HL-60/S4 (cell line): ENCODE data around the gene NATD1.

Experiments used
- in situ Hi-C: fragments of 300-500 bp; cut with MboI; formaldehyde crosslinking; loops from 2 replicates; pipeline ENCODE4 v1.14.3; 2022; ENCODE audit warnings: low sequenced_read_pairs

Gene NATD1

DNA sequence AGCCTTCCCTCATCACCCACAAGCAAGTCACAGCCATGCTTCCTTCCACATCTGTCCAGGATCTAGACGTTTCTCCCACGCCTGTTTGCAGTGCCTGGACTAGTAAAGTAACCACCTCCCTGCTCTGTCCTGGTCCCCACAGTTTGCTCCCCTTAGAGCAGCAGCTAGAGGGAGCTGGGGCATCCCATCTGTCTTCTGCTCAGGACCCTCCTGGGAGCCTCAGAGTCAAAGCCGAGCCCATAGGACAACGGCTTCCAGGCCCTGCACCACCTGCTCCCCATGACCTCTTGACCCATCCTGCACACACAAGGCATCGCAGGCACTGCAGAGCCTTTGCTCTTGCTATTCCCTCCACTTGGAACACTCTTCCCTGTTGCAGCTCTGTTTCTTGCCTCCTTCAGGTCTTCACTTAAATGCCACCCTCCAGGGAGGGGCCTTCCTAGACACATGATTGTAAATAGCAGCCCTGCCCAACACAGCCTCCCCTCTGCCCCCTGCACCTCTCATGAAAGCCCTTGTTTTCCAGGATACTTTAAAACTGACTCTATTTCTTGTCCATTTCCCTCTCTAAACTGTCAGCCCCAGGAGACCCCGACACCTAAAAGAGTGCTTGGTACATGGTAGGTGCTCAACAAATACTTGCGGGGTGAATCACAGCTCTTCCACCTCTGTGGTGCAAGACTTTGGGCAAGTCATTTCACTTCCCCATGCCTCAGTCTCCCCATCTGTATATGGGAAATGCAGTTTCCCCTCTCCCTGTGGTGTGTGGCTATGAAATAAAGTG lies 3.1 kb downstream of the NATD1 start:
- in situ Hi-C loops: no loop called here

DNA sequence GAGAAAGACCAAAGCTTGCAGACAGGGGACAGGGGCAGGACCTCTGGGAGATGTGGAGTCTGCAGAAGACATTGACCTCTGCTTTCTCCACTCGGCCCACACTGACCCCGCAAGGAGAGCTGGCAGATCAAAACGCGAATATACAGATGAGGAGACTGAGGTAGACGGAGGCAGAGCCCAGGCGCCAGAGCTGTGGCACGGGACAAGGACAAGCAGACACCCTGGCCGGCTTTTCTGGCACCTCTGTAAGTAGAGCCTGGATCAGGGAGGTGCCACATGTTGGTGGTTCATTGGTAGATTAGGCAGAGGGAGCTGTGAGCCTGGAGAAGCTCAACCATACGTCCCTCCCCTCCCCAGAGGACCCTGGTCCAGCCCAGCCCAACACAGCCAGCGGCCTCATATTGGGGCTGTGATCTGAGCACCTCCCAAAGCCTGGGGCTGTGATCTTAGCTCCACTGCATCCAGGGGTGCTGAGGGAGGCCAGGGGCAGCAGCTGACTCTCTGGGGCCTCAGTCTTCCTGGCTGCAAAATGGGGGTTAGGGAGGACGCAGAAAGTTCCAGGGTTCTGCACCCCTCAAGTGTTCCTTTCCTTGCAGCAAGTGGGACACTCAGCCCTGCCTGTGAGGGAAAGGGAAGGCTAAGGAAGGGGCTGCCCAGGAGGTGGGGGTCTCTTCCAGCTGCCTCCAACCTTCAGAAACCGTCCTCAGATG lies 4.0 kb downstream of the NATD1 start:
- in situ Hi-C loops: no loop called here

DNA sequence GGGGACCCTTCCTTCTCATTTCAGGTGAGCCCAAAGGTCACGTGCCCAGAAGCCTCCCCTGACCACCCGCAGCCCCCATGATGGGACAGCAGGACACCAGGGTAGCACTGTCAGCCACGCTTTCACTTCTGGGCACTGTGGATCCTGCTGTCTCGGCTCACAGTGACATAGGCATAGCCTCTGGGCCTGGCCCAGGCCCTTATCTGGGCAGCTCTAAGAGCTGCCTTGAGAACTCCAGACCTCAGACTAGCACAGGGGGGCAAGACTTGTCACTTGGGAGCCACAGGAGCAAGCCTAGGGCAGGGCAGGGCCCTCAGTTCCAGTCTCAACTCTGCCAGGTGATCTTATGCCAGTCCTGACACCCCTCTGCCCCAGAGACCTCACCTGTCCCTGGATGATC lies 4.7 kb downstream of the NATD1 start:
- in situ Hi-C loops: no loop called here

DNA sequence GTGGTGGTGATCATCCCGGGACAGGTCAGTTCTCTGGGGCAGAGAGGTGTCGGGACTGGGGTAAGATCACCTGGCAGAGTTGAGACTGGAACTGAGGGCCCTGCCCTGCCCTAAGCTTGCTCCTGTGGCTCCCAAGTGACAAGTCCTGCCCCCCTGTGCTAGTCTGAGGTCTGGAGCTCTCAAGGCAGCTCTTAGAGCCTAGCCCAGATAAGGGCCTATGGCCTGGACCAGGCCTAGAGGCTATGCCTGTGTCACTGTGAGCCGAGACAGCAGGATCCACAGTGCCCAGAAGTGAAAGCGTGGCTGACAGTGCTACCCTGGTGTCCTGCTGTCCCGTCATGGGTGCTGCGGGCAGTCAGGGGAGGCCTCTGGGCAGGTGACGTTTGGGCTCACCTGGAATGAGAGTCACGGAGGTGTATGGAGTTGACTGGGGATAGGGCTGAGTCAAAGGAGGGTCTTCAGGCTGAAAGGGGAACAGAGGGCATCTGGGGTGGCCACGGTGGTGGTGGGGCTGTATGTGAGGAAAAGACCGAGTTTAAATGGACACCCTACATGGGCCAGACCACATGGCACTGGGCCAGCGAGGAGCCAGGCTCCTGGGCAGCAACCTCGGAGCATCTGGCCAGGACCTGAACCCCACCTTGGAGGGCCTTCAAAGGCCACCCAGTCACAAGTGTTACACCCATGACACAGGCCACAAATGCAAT lies 5.5 kb downstream of the NATD1 start:
- in situ Hi-C loops: no loop called here

DNA sequence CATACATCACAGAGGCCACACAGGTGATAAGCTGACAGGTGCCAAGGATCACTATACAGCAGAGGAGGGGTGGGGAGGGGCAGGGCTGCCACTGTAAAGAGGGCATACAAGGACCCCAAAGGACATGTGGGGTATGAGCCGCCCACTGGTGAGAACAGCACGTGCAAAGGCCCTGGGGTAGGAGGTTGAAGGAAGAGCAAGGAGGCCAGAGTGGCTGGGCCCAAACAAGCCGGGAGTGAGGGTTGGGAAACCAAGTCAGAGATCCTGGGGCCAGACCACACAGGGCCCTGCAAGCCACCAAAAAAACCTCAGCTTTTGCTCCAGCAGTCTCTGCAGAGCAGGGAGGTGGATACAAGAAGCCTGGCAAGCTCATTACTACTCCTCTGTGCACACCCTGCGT lies 6.5 kb downstream of the NATD1 start:
- in situ Hi-C loops: no loop called here

DNA sequence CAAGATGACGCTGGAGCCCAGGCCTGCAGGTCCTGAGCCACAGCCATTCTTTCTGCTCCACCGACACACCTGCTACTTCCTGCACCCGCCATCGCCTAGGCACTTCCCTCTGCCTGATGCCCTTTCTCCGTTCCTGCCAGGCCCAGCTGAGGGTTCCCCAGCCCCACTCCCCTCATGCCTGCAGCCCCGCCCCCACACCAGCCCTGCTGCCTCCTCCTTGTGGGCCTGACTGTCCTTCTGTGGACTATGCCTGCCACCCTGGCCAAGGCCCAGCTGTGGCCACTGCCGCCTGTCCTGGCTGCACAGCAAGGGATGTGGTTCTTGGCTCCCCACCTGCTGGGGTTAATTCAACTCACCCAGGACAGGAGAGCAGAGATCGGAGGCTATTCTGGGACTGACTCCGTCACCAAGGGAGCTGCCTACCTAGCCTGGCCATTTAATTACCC lies 7.5 kb downstream of the NATD1 start:
- in situ Hi-C loops: no loop called here

DNA sequence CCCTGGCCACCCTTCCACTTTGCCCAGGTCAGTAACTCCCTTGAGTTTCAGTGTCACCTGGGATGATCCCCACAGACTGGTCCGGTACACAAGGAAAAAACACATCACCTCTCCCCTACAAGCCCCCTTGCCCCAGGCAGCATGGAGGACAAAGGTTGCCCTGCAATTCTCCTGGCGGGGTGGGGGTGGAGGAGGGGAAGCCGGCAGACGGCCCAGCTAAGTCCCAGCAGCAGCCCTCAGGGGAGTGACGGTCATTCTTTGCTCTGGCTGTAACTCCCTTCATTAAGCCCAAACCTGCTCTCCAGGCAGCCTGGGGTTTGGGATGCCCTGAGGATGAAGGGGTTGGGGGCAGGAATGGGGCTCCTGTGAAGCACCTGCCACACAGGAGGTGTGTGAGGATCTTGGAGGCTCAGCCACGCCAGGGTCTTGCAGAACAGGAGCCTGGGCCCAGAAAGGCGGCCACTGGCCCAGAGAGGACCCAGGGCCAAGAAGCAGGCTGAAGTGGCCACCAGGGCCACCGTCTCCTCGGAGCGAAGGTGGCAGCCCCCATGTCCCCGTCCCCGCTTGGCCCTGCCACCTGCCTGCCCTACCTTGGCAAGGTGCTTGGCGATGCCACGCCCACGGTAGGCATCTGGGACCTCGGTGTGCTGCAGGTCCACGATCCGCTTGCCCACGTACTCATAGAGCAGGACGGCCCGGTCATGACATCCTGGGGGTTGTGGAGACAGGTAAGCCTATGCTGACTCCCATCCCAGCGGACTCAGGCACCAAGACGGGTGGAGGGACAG lies 9.5 kb downstream of the NATD1 start:
- in situ Hi-C loops: no loop called here

DNA sequence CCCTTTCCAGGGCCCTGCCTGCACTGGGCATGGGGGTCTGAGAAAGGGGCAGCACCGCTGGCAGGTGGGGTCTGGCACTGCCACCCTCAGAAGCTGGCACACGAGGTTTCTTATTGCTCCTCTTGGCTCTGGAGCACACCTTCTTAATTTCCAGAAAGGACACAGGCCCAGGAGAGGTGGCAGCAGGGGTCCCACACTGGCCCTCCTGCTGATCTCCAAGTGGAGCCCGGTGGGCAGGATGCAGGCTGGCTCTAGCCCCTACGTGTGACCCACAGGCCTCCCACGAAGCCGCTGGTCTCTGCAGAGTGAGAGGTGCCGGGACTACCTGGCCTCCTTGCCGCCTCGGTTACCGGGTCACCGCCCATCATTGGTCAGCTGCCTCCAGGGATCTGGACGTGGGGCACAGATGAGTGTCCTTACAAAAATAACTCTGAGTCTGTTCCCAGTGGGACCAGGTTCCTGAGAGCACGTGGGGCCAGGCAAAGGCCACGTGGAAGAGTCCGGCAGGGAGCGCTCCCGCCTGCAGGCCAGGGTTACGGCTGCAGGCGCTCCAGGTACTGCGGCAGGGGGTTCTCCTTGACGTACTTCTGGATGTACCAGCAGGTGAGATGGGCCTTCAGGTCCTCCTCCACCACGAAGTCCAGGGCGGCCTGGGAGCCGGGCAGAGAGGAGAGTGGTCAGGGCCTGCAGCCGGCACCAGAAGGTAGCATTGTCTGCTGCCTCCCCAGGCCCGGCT lies 10.3 kb downstream of the NATD1 start:
- in situ Hi-C loops: no loop called here

DNA sequence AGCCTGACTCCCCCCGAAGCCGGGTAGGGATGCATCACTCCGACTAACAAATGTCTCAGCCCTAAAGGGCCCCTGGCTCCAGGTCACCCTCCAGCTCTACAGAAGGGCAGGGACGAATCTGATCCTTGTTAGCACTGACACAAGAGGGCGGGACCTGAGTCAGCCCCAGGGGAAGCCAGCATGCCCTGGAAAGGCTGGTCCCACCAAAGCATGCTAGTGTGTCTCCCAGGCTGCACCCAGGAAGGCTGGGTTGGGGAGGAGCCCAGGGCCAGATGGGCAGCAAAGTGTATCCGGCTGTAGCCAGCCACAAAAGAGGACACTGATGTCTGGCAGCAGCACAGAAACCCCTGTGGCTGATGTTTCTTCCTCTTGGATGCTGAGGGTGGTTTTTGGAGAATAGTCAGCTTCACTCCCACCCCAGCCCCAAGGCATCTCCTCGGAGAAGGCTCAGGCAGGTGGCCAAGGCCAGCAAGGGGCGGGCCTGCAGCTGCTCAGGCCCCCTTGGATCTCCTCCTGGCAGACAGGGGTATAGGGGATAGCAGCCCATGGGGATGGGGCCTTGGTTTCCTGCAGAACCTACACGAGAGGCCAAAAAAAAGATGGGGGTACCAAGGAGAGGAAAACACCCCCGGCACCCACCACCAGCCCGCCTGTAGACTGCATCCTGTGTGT lies 11.0 kb downstream of the NATD1 start:
- in situ Hi-C loops: no loop called here

DNA sequence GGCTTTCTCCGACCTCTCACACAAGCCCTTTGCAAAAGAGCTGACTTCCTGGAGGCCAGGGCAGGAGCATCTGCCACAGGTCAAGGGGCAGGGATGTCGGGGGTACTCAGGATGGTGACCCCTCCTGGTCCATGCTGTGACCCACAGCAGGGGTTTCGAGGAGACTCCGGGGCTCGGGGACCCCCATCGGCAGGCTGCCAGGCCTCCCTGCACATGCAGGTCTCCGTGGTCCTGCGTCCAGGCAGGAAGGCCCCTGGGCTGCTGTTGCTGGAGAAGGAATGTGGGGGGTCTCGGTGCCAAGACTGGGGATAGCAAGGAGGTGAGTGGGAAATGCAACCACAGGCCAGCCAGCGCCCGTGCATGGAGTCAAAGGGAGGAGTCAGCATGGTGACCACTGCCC lies 11.6 kb downstream of the NATD1 start:
- in situ Hi-C loops: no loop called here

DNA sequence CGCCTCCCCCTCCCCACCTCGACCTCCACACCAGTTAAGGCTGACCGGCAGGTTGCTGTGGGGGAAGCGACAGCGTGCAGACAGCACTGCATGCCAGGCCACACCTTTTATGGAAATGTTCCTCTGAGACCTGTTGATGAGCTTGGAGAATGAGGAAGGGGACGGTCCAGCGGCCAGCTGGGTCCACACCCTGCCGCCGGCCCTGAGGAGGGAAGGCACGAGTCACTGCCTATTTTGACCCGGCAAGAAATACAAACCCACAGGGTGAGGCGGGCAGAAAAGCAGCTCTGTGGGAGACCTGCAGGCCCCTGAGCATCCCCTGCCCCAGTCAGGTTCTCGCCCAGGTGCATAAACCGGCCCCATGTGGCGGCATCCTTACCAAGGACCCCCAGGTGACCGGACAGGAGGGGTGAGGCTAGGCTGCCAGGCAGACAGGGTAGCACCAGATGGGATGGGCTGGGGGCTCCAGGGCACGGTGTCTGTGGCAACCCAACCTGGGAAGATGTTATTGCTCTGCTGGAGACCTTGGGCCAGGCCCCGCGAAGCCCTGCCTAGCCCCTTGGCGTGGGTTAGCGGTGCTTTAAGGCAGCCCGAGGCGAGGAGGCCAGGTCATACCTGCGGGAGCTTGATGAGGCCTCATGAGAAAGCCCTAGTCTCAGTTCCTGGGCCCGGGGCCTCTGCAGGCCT lies 12.7 kb downstream of the NATD1 start:
- in situ Hi-C loops: no loop called here

DNA sequence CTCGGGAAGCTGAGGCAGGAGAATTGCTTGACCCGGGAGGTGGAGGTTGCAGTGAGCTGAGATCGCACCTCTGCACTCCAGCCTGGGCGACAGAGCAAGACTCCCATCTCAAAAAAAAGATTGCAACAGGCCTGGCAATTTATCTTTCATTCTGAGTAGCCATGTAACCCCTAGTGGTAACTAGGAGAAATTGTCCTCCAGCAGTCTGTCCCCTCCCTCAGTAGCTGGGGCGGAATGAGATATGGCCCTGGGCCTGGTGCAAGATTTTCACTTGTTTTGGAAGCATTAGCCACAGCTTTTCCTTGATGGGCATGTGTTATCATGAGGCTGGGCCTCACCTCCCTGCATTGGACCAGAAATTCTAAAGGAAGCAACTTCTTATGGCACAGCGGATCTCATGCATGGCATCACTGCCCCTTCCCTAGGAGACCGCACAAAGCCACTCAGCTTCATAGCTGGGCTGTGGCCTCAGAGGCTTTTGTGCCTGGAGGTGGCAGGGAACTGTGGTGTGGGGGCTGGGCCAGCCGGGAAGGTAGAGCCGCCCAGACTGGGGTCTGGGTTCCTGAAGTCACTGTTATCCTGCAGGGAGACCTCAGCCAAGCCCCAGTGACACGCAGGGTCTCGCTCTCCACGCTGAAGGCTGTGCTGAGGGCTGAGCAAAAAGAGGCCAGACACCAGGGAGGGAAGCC lies 13.4 kb downstream of the NATD1 start:
- in situ Hi-C loops: no loop called here

DNA sequence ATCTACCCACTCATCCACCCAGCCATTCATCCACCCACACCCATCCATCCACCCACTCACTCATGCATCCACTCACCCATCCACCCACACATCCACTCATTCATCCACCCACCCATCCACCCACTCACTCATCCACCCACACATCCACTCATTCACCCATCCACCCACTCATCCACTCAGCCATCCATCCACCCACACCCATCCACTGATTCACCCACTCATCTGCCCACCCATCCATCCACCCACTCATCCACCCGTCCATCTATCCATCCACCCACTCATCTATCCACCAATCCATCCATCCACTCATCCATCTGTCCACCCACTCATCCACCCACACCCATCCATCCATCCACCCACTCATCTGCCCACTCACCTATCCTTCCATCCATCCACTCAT lies 17.3 kb downstream of the NATD1 start:
- in situ Hi-C loops: no loop called here

DNA sequence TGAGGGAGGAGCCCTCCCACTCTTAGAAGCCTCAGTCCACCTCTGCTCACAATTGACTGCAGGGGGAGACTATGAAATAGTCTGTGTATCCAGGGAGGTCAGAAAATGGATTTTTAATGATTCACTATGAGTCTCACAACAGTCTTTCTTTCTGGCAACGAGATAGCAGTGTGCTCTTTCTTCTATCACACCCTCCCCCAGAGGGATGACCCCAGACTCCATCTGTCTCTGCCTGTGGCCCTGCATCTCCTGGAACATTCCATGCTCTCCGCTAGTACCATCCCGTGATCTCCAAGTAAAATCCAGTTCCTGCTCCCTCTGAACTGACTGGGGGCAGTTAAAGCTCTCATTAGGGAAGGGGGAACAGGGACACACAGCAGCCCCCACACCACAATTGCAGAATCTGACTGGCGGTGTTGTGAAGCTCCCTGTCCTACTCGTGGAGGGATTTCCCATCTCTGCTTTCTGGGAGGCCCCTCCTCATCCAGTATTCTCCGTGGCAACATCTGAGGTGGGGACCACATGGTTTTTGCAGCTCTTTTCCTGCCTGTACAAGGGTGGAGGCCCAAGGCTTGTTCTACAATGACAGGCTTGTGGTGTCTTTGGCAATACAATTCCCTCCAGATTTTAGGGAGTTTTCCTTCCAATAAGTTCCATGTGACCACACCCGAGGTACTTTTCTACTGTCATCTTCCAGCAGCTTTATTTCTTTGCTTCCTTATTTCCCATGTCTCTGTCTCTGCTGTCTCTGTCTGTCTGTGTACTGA lies 19.4 kb downstream of the NATD1 start:
- in situ Hi-C loops: no loop called here

DNA sequence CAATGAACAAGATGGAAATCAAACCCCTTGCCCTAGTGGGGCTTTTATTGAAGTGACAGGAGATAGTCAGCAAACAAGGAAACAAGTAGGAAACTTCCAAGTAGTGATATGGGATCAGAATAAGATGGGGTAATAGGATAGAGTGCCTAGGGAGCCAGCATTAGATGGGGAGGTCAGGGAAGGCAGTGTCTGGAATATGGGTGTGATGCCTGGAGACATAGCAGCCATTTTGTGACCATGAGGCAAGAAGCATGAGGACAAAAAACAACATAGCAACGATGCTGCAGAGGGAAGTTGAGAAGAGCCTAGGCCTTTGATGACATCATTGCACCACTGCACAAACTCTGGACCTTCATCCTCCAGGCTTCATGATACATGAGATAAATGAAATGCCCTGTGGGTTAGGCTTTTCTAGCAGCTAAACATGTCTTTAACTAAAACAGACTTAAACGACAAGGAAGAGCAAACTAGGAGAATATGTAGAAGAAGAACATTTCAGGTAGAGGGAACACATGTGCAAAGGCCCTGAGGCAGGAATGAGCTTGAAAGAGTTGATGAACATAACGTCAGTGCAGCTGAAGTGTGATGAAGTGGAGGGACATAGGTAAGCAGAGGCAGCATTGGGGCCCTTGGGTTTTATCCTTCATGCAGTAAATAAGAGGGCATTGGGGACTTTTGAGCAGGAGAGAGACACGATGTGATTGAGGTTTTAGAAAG lies 21.0 kb downstream of the NATD1 start:
- in situ Hi-C loops: no loop called here

DNA sequence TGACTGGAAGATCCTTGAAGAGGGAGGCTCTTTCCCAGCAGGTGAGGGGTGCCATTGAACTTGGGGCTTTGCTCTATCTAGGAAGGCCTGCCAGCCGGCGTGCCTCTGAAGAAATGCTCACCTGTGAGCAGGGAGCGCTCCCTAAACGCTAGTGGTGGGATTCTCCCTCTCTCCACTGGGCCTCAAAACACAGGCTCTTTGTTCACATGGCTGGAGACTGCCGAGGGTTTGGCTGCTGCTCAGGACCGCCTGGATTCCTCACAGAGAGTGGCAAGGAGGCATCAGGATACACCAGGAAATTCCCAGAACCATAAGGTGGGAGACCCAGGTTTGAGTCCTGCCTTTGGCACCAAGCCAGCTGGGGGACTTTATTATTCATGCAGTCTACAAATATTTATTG lies 21.7 kb downstream of the NATD1 start:
- in situ Hi-C loops: no loop called here

DNA sequence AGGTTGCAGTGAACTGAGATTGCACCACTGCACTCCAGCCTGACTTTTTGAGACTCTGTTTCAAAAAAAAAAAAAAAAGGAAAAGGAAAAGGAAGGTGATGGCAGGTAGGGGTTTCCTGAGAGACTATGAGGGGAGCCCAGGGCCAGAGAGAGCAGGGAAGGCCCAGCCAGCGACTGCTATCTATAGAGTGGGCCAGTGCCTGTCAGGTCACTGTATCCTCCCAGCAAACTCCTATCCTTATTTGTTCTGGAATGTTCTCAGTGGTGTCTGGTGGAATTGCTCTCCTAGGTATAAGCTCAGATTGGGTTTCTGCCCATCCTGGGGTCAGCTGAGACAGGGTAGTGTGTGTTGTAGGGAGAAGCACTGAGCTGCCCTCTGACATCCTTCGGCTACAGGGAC lies 24.4 kb downstream of the NATD1 start:
- in situ Hi-C loops: no loop called here
